SIG-M5 (cell line): Measurements from ENCODE around the gene SPDYE11.
"Not testable (repeated sequence)": the region's sequence is repeated elsewhere in the genome, so short reads cannot be mapped to it uniquely, and the experiment has no call there.

ENCODE experiments used
- DNase-seq: peaks from one replicate; lab custom pipeline; 2025; lab: John Stamatoyannopoulos, UW

SPDYE11 gene

GRCh38 chr7:73057811-73058210 is at the start of gene SPDYE11:
SPDYE11 (minus strand) TSS chr7:73057911; CDS start chr7:73056111, 1,800 bp downstream.
- DNase-seq = not testable (repeated sequence)

GRCh38 chr7:73085938-73086337 is 28.2 kb upstream of the SPDYE11 start, which contains the start of gene SPDYE9:
SPDYE9 (minus strand) TSS chr7:73086038; CDS start chr7:73084238, 1,800 bp downstream.
- DNase-seq = not testable (repeated sequence)

GRCh38 chr7:73029666-73030065 is 28.0 kb downstream of the SPDYE11 start, which contains the start of gene SPDYE8:
SPDYE8 (minus strand) TSS chr7:73029766; CDS start chr7:73027966, 1,800 bp downstream.
- DNase-seq = not testable (repeated sequence)

GRCh38 chr7:73006491-73006890 is 51.2 kb downstream of the SPDYE11 start:
- DNase-seq = not testable (repeated sequence)

- not testable (repeated sequence) for DNase-seq
Observed at GRCh38 chr7:73005693-73006447, 51.8 kb downstream of the SPDYE11 start.

GRCh38 chr7:73005356-73005692 is 52.4 kb downstream of the SPDYE11 start:
- DNase-seq = not testable (repeated sequence)

GRCh38 chr7:72997887-72998468 is 59.7 kb downstream of the SPDYE11 start:
- not testable (repeated sequence) for DNase-seq
